Parathyroid adenoma (tissue), 2 donors: ENCODE measurements around the gene TMIE.
A peak's percentile ranks its signal among the peaks of the same experiment; 100 is the strongest.

Source experiments
- H2AFZ ChIP-seq: fragments of 300-600 bp; sonication (generic); one replicate; pipeline ENCODE4 v1.7.0; 2017; ENCODE audit warnings: antibody characterized with exemption, mild to moderate bottlenecking
- H3K27ac ChIP-seq: fragments of 300-600 bp; sonication (generic); one replicate; pipeline ENCODE4 v1.7.0; 2017
- H3K27me3 ChIP-seq: fragments of 300-600 bp; sonication (generic); one replicate; pipeline ENCODE4 v1.7.0; 2017; ENCODE audit warnings: low read length; ENCODE audit not compliant: control insufficient read depth, insufficient read depth
- H3K36me3 ChIP-seq: fragments of 300-600 bp; sonication (generic); one replicate; pipeline ENCODE4 v1.7.0; 2017; ENCODE audit warnings: low read length; ENCODE audit not compliant: control insufficient read depth, insufficient read depth
- H3K4me1 ChIP-seq: fragments of 300-600 bp; sonication (generic); one replicate; pipeline ENCODE4 v1.7.0; 2017; ENCODE audit warnings: control low read depth
- H3K4me2 ChIP-seq: fragments of 300-600 bp; sonication (generic); one replicate; pipeline ENCODE4 v1.7.0; 2017; ENCODE audit warnings: low read length
- H3K4me3 ChIP-seq: fragments of 300-600 bp; sonication (generic); one replicate; pipeline ENCODE4 v1.7.0; 2017; ENCODE audit warnings: low read depth, low read length
- H3K79me2 ChIP-seq: fragments of 300-600 bp; sonication (generic); one replicate; pipeline ENCODE4 v1.7.0; 2017; ENCODE audit warnings: control low read depth
- H3K9ac ChIP-seq: fragments of 300-600 bp; sonication (generic); one replicate; pipeline ENCODE4 v1.7.0; 2017; ENCODE audit warnings: mild to moderate bottlenecking
- H3K9me3 ChIP-seq: fragments of 300-600 bp; sonication (generic); one replicate; pipeline ENCODE4 v1.7.0; 2017; ENCODE audit warnings: low read length; ENCODE audit not compliant: control insufficient read depth
- TF ChIP-seq, protein P1 (sequence below): fragments of 300-600 bp; sonication (generic); IDR thresholded peaks from one replicate; pipeline ENCODE4 v1.7.0; 2017; ENCODE audit warnings: antibody characterized with exemption, mild to moderate bottlenecking
- donor health status: primary hyperparathyroidism.

Gene TMIE

GRCh38 chr3:46660003-46660402 is 41.2 kb upstream of the TMIE start:
- Histone ChIP-seq H3K27me3 (no peaks in the 10 kb centered on the region), H3K36me3 (no peaks in the 10 kb centered on the region), H3K4me3 (no peak overlapping the region), H3K79me2 (no peaks in the 10 kb centered on the region), H3K4me1 (peaks cover 23% of the 10 kb centered on the region), H3K4me2 (no peak overlapping the region), H3K9me3 (no peaks in the 10 kb centered on the region), H3K9ac (no peak overlapping the region), H3K27ac (no peak overlapping the region), H2AFZ (no peak overlapping the region)
- TF ChIP-seq, protein P1, sequence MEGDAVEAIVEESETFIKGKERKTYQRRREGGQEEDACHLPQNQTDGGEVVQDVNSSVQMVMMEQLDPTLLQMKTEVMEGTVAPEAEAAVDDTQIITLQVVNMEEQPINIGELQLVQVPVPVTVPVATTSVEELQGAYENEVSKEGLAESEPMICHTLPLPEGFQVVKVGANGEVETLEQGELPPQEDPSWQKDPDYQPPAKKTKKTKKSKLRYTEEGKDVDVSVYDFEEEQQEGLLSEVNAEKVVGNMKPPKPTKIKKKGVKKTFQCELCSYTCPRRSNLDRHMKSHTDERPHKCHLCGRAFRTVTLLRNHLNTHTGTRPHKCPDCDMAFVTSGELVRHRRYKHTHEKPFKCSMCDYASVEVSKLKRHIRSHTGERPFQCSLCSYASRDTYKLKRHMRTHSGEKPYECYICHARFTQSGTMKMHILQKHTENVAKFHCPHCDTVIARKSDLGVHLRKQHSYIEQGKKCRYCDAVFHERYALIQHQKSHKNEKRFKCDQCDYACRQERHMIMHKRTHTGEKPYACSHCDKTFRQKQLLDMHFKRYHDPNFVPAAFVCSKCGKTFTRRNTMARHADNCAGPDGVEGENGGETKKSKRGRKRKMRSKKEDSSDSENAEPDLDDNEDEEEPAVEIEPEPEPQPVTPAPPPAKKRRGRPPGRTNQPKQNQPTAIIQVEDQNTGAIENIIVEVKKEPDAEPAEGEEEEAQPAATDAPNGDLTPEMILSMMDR, result no peak

GRCh38 chr3:46660543-46661523 is 40.4 kb upstream of the TMIE start:
- Histone ChIP-seq H3K4me1 (peaks cover 28% of the 10 kb centered on the region), H3K27me3 (no peaks in the 10 kb centered on the region), H3K79me2 (no peaks in the 10 kb centered on the region), H3K9ac (no peak overlapping the region), H2AFZ (no peak overlapping the region), H3K4me2 (no peak overlapping the region), H3K9me3 (no peaks in the 10 kb centered on the region), H3K4me3 (no peak overlapping the region), H3K27ac (no peak overlapping the region), H3K36me3 (no peaks in the 10 kb centered on the region)
- TF ChIP-seq, protein P1, result no peak

DNA sequence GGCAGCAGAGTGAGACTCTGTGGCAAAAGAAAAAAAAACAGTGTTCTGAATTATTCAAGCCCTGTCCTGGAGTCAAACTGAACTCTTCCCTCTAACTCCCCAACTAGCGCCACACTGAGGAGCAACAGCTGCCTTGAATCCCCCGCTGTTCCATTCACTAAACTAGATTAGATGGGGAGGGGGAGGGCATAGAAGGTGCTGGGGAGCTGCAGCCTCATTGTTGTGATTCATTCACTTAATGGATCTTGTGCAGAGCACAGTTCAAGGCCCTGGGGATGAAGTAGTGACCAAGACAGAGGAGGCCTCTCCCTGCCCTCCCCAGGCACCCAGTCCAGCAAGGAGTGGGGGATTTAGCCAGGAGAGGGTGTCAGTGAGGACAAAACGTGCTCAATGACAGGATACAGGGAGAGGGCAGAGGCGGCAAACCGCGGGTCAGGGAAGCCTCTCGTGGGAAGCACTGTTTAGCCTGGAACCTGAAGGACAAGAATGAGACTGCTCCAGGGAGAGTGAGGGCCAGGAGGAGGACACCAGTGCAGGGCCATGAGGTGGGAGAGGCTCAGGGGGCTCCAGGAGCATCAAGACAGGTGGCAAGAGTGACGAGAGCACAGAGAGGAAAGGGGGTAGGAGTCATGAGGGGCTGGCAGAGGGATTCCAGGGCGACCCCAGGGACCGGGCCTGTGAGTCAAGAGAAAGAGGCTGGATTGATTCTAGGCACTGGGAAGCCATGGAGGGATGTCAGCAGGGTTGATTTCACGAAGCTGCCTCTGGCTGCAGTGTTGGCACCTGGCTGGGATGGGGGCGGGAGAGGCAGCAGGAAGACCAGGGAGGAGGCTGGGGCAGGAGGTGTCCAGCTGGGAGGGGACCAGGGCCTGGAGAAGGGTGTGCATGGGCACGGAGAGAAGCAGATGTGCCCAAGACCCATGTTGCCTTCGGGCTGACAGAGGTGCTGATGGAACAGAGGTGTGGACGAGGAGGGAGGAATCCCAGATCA is 39.1 kb upstream of the TMIE start:
- Histone ChIP-seq H3K4me1 (peaks cover 28% of the 10 kb centered on the region), H3K27ac (peak overlapping the region; percentile 59), H3K4me3 (no peak overlapping the region), H2AFZ (peak overlapping the region; percentile 67), H3K36me3 (no peaks in the 10 kb centered on the region), H3K9me3 (no peaks in the 10 kb centered on the region), H3K27me3 (no peaks in the 10 kb centered on the region), H3K9ac (no peak overlapping the region), H3K4me2 (no peak overlapping the region), H3K79me2 (no peaks in the 10 kb centered on the region)
- TF ChIP-seq, protein P1, result no peak

DNA sequence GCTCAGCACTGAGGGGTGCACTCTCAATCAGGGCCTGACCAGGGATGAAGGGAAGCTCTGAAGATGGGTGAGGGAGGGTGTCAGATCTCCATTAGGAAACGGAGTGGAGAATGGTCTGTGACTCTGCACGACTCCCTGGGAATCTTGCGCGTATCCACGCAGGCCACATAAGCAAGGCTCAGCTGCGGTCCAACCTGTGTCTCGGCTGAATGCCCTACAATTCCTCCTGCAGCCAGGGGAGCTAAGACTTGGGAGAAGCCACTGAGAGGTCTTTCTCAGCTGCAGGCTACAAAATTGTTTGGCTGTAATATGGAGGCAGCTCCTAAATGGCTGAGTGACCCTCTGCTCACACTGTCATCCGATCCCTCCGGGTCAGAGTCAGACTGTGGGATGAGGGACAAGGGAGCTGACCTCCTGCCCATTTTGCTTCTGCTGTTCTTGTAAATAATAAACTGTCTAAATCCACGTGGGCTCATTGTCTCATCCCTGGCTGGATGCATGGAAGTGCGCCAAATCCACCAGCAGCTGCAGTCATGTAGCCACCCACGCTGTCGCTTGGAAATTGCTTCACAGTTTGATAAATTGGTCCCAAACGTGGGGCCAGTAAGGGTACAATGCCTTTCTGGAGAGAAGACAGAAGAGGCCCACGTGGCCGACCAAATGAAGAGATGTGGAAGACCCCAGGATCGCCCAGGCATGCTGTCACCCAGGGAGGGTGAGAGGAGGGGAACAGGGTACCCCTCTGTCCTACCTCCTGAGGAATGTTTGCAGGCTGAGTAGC is 38.2 kb upstream of the TMIE start:
- no peak overlapping the region for H3K4me3 ChIP-seq
- H3K9me3 ChIP-seq, result no peaks in the 10 kb centered on the region
- TF ChIP-seq, protein P1, result no peak
- no peaks in the 10 kb centered on the region for H3K36me3 ChIP-seq
- peak overlapping the region; percentile 59 for H3K27ac ChIP-seq
- no peak overlapping the region for H3K9ac ChIP-seq
- peaks cover 28% of the 10 kb centered on the region for H3K4me1 ChIP-seq
- H3K79me2 ChIP-seq, result no peaks in the 10 kb centered on the region
- no peak overlapping the region for H3K4me2 ChIP-seq
- H3K27me3 ChIP-seq, result no peaks in the 10 kb centered on the region
- H2AFZ ChIP-seq, result peak overlapping the region; percentile 67
